Neural progenitor cell (in vitro differentiated cells): ENCODE measurements around the gene DDAH1.

Experiments
- EZH2phosphoT487 ChIP-seq: fragments of 200-600 bp; sonication (generic); IDR thresholded peaks from 2 replicates; pipeline ENCODE4 v1.6.1; 2017; ENCODE audit warnings: antibody characterized with exemption
- TF ChIP-seq, protein P1 (sequence below): fragments of 200-600 bp; sonication (generic); IDR thresholded peaks from 2 replicates; pipeline ENCODE4 v1.5.1; 2017; ENCODE audit warnings: antibody characterized with exemption, mild to moderate bottlenecking

DNA sequence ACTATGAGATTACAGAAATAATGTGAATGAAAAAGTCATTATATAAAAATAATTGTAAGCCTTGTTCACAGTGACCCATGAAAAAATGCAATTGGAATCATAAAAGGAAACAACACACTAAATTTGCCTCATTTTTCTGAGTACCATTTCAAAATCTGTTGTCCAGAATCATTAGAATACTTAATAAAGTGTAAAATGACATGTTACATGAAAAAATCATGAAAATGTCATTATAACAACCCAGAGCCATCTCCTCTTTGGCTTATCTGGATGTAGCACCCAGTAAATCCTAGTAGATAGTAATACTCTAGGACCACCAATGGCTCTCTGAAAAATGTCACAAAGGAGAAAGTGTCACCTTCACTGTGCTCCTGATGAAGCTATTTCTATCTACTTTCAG is 76.5 kb downstream of the DDAH1 start:
- TF ChIP-seq, protein P1, sequence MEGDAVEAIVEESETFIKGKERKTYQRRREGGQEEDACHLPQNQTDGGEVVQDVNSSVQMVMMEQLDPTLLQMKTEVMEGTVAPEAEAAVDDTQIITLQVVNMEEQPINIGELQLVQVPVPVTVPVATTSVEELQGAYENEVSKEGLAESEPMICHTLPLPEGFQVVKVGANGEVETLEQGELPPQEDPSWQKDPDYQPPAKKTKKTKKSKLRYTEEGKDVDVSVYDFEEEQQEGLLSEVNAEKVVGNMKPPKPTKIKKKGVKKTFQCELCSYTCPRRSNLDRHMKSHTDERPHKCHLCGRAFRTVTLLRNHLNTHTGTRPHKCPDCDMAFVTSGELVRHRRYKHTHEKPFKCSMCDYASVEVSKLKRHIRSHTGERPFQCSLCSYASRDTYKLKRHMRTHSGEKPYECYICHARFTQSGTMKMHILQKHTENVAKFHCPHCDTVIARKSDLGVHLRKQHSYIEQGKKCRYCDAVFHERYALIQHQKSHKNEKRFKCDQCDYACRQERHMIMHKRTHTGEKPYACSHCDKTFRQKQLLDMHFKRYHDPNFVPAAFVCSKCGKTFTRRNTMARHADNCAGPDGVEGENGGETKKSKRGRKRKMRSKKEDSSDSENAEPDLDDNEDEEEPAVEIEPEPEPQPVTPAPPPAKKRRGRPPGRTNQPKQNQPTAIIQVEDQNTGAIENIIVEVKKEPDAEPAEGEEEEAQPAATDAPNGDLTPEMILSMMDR = no peak
- TF ChIP-seq EZH2phosphoT487 = no peak
